ENCODE results near the gene KIF5C.

KIF5C gene

DNA sequence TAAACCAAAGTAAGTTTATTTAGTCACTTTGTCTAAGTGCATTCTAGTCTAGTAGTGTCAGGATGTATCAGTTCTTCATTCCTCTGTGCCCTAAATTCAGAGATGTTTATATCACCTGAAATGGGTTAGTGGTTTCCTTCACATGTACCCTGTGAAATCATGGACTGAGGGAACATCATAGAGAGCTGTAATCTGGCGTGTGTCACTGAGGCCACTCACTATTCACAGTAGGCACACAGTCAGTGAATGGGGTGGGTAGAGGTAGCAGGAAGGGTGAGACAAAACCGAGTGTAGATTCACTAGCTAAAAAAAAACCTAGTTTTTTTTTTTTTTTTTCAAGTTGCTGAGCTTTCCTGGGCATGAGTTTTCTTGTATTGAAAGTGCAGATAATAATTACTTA is 5.6 kb downstream of the KIF5C start:
- CTCF ChIA-PET: no interaction called here

More for the DNA sequence above, 5.6 kb downstream of the KIF5C start:
- Histone ChIP-seq H3K4me1 (ENCODE audit: control insufficient read depth, insufficient read depth, low read length) (no peaks in the 10 kb centered on the region), H3K27ac (ENCODE audit: extremely low read depth, low read depth, low read length) (no peak overlapping the region), H3K9me3 (ENCODE audit: control insufficient read depth, insufficient read depth, low read depth, low read length) (no peaks in the 10 kb centered on the region; the same call in 1 of the 2 replicates), H3K4me3 (ENCODE audit: low read depth, low read length) (no peak overlapping the region), H3K36me3 (ENCODE audit: control insufficient read depth in 2 of 2, insufficient read depth in 1 of 2, low read length in 2 of 2) (peaks cover 0 to 13% of the 10 kb centered on the region in 2 experiments; a peak in 1 of 3 replicates)
- no peak for TF ChIP-seq ZNF146 (tag by site-specific recombination; IDR thresholded peaks at IDR 0.05)
- no peak for TF ChIP-seq ZNF645 (tag by site-specific recombination; IDR thresholded peaks at IDR 0.05)
- no peak for TF ChIP-seq ELK4 (IDR thresholded peaks at IDR 0.05; ENCODE audit: borderline replicate concordance, low read depth, low read length)
- TF ChIP-seq ZNF280C (tag by site-specific recombination; IDR thresholded peaks at IDR 0.05): no peak
- no peak for TF ChIP-seq ZNF362 (tag by site-specific recombination; IDR thresholded peaks at IDR 0.05)
- TF ChIP-seq ZNF473 (tag by site-specific recombination; IDR thresholded peaks at IDR 0.05): no peak
- TF ChIP-seq ZNF560 (tag by site-specific recombination; IDR thresholded peaks at IDR 0.05; ENCODE audit: borderline replicate concordance): no peak
- no peak for TF ChIP-seq ZNF184 (tag by site-specific recombination; IDR thresholded peaks at IDR 0.05)
- no peak for TF ChIP-seq ZSCAN16 (tag by site-specific recombination; IDR thresholded peaks at IDR 0.05)
- TF ChIP-seq ZBTB26 (tag by site-specific recombination; optimal IDR thresholded peaks at IDR 0.05): no peak
- TF ChIP-seq ZNF280D (tag by site-specific recombination; IDR thresholded peaks at IDR 0.05): no peak
- TF ChIP-seq ZNF530 (tag by site-specific recombination; IDR thresholded peaks at IDR 0.05; ENCODE audit: low read depth): no peak
- no peak for TF ChIP-seq ZNF623 (tag by site-specific recombination; IDR thresholded peaks at IDR 0.05)
- TF ChIP-seq ZBTB7A (tag by site-specific recombination; IDR thresholded peaks at IDR 0.05; ENCODE audit: low read depth): no peak
- TF ChIP-seq ZNF214 (tag by site-specific recombination; IDR thresholded peaks at IDR 0.05; ENCODE audit: borderline replicate concordance): no peak
- TF ChIP-seq CTCF (tag by site-specific recombination; IDR thresholded peaks at IDR 0.05): no peak
- POLR2A ChIA-PET: no interaction called here
